ENCODE measurements around the gene SHISA4. TPM values are rescaled to one million over a fixed set of nuclear protein-coding genes. Genes with fewer than 3 reads are reported as not detected.

The SHISA4 gene
- total RNA-seq, 1 donor, result 0.63 TPM

- Histone ChIP-seq H3K9me3 (ENCODE audit: low read depth, low read length) (no peaks in the 10 kb centered on the region), H3K4me1 (ENCODE audit: insufficient read depth, low read length) (peaks cover 10% of the 10 kb centered on the region), H3K4me3 (ENCODE audit: low read length) (peak overlapping the region; percentile 28), H3K27me3 (ENCODE audit: insufficient read depth, low read length) (peaks cover 40% of the 10 kb centered on the region)
These were observed 631 bp downstream of the SHISA4 start for GRCh38 chr1:201889090-201889968.

GRCh38 chr1:201890223-201890622, 1.5 kb downstream of the SHISA4 start:
- peaks cover 7% of the 10 kb centered on the region for H3K4me1 ChIP-seq (ENCODE audit: insufficient read depth, low read length)
- peaks cover 40% of the 10 kb centered on the region for H3K27me3 ChIP-seq (ENCODE audit: insufficient read depth, low read length)
- H3K4me3 ChIP-seq (ENCODE audit: low read length), result no peak overlapping the region
- no peaks in the 10 kb centered on the region for H3K9me3 ChIP-seq (ENCODE audit: low read depth, low read length)

GRCh38 chr1:201890806-201891450, 2.2 kb downstream of the SHISA4 start:
- Histone ChIP-seq H3K4me1 (ENCODE audit: insufficient read depth, low read length) (peaks cover 7% of the 10 kb centered on the region), H3K4me3 (ENCODE audit: low read length) (no peak overlapping the region), H3K27me3 (ENCODE audit: insufficient read depth, low read length) (peaks cover 40% of the 10 kb centered on the region), H3K9me3 (ENCODE audit: low read depth, low read length) (no peaks in the 10 kb centered on the region)

- Histone ChIP-seq H3K27me3 (ENCODE audit: insufficient read depth, low read length) (peaks cover 40% of the 10 kb centered on the region), H3K4me1 (ENCODE audit: insufficient read depth, low read length) (peaks cover 7% of the 10 kb centered on the region), H3K9me3 (ENCODE audit: low read depth, low read length) (no peaks in the 10 kb centered on the region), H3K4me3 (ENCODE audit: low read length) (no peak overlapping the region)
These were observed 2.9 kb downstream of the SHISA4 start for GRCh38 chr1:201891451-201892045.

GRCh38 chr1:201892211-201892610, 3.5 kb downstream of the SHISA4 start:
- Histone ChIP-seq H3K27me3 (ENCODE audit: insufficient read depth, low read length) (peaks cover 35% of the 10 kb centered on the region), H3K4me1 (ENCODE audit: insufficient read depth, low read length) (peaks cover 7% of the 10 kb centered on the region), H3K9me3 (ENCODE audit: low read depth, low read length) (no peaks in the 10 kb centered on the region), H3K4me3 (ENCODE audit: low read length) (no peak overlapping the region)

- H3K4me3 ChIP-seq (ENCODE audit: low read length), result no peak overlapping the region
- H3K9me3 ChIP-seq (ENCODE audit: low read depth, low read length), result no peaks in the 10 kb centered on the region
- peaks cover 23% of the 10 kb centered on the region for H3K27me3 ChIP-seq (ENCODE audit: insufficient read depth, low read length)
- H3K4me1 ChIP-seq (ENCODE audit: insufficient read depth, low read length), result peaks cover 7% of the 10 kb centered on the region
These were observed 4.7 kb downstream of the SHISA4 start for GRCh38 chr1:201893431-201893830.

- H3K27me3 ChIP-seq (ENCODE audit: insufficient read depth, low read length), result peaks cover 14% of the 10 kb centered on the region
- no peak overlapping the region for H3K4me3 ChIP-seq (ENCODE audit: low read length)
- H3K4me1 ChIP-seq (ENCODE audit: insufficient read depth, low read length), result no peaks in the 10 kb centered on the region
- no peaks in the 10 kb centered on the region for H3K9me3 ChIP-seq (ENCODE audit: low read depth, low read length)
These were observed 5.8 kb downstream of the SHISA4 start for GRCh38 chr1:201894343-201895119.

- Histone ChIP-seq H3K27me3 (ENCODE audit: insufficient read depth, low read length) (peaks cover 8% of the 10 kb centered on the region), H3K4me3 (ENCODE audit: low read length) (no peak overlapping the region), H3K4me1 (ENCODE audit: insufficient read depth, low read length) (no peaks in the 10 kb centered on the region), H3K9me3 (ENCODE audit: low read depth, low read length) (no peaks in the 10 kb centered on the region)
These were observed 6.5 kb downstream of the SHISA4 start for GRCh38 chr1:201895120-201895665.

- Histone ChIP-seq H3K4me3 (ENCODE audit: low read length) (no peak overlapping the region), H3K4me1 (ENCODE audit: insufficient read depth, low read length) (no peaks in the 10 kb centered on the region), H3K27me3 (ENCODE audit: insufficient read depth, low read length) (no peaks in the 10 kb centered on the region), H3K9me3 (ENCODE audit: low read depth, low read length) (no peaks in the 10 kb centered on the region)
These were observed 7.5 kb downstream of the SHISA4 start for GRCh38 chr1:201895913-201896807.

- no peaks in the 10 kb centered on the region for H3K4me1 ChIP-seq (ENCODE audit: insufficient read depth, low read length)
- no peaks in the 10 kb centered on the region for H3K9me3 ChIP-seq (ENCODE audit: low read depth, low read length)
- H3K27me3 ChIP-seq (ENCODE audit: insufficient read depth, low read length), result no peaks in the 10 kb centered on the region
- H3K4me3 ChIP-seq (ENCODE audit: low read length), result no peak overlapping the region
These were observed 8.3 kb downstream of the SHISA4 start for GRCh38 chr1:201896951-201897391.

- Histone ChIP-seq H3K27me3 (ENCODE audit: insufficient read depth, low read length) (no peaks in the 10 kb centered on the region), H3K9me3 (ENCODE audit: low read depth, low read length) (no peaks in the 10 kb centered on the region), H3K4me3 (ENCODE audit: low read length) (no peak overlapping the region), H3K4me1 (ENCODE audit: insufficient read depth, low read length) (no peaks in the 10 kb centered on the region)
These were observed 9.7 kb downstream of the SHISA4 start for GRCh38 chr1:201898240-201898894.

GRCh38 chr1:201898992-201899391, 10.3 kb downstream of the SHISA4 start:
- H3K27me3 ChIP-seq (ENCODE audit: insufficient read depth, low read length), result no peaks in the 10 kb centered on the region
- H3K9me3 ChIP-seq (ENCODE audit: low read depth, low read length), result no peaks in the 10 kb centered on the region
- H3K4me1 ChIP-seq (ENCODE audit: insufficient read depth, low read length), result no peaks in the 10 kb centered on the region
- no peak overlapping the region for H3K4me3 ChIP-seq (ENCODE audit: low read length)

GRCh38 chr1:201899683-201900429, 11.2 kb downstream of the SHISA4 start:
- Histone ChIP-seq H3K9me3 (ENCODE audit: low read depth, low read length) (no peaks in the 10 kb centered on the region), H3K4me1 (ENCODE audit: insufficient read depth, low read length) (no peaks in the 10 kb centered on the region), H3K4me3 (ENCODE audit: low read length) (no peak overlapping the region), H3K27me3 (ENCODE audit: insufficient read depth, low read length) (no peaks in the 10 kb centered on the region)
